HG03565 (cell line): Measurements from ENCODE around the gene KRT5.

ENCODE experiments used
- ATAC-seq: cut with Tn5 transposase; IDR thresholded peaks from one replicate; pipeline ENCODE4 v1.9.1; 2021; ENCODE audit warnings: mild to moderate bottlenecking, moderate library complexity; ENCODE audit not compliant: unreplicated experiment

Gene KRT5

GRCh38 chr12:52539083-52539820 is 19.1 kb upstream of the KRT5 start:
- ATAC-seq, result no peak

- no peak for ATAC-seq
These were observed 16.9 kb upstream of the KRT5 start for GRCh38 chr12:52537101-52537500.

DNA sequence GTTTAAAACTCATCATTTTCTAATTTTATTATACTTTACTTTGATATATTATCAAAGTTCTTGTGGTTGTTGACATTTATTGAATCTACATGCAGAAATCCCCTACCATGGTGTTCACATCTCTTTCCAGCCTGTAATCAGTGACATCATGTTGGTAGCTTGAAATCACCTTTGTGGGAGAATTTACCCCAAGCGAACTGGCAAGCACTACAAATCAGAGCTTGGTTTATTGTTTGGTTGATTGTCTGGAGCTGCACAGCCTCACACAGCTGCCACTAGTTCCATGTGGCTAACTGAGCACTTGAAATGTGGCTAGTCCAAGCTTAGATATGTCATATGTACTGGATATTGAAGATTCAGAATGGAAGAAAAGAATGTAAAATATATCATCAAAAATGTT is 15.4 kb upstream of the KRT5 start:
- ATAC-seq, result no peak

GRCh38 chr12:52534482-52534881 is 14.3 kb upstream of the KRT5 start:
- ATAC-seq, result no peak

DNA sequence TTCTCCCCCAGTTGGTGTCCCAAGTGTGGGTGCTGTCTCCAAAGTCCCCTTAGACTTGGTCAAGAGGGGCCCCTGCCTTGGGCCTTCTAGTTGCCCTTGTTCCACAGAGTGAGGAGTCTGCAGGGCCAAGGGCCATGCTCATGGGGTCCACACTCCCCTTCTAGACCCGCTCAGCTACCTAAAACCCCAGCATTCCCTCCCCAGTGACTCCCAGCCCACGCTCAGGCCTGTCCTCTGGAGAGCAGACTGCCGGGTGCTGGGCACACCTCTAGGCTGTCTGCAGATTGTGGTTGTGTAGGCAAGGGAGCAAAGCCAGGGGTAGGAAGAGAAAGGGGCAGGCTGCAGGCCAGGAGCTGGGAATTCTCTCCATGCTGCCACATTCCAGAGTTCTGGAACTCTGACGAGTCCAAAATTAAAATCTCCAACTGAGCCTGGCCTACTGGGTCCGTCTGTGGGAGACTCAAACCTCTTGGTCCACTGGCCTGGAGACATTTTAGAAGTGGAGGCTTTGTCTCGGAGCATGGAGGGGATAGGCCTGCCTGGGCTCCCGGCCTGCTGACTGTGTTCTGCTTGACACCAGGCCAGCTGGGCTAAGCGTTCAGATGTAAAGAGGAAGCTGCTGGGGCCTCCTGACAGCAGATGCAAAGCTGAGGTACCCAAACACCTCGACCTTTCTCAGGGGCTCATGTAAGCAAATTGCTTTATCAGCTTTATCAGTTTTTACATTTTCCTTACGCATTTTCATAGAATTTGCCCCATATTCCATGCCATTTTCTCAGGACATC is 13.7 kb upstream of the KRT5 start:
- no peak for ATAC-seq

- no peak for ATAC-seq
These were observed 12.4 kb upstream of the KRT5 start for GRCh38 chr12:52532636-52533035.

- ATAC-seq, result no peak
These were observed 11.5 kb upstream of the KRT5 start for GRCh38 chr12:52531566-52532300.

- ATAC-seq, result no peak
These were observed 10.7 kb upstream of the KRT5 start for GRCh38 chr12:52530905-52531304.

- ATAC-seq, result no peak
These were observed 10.2 kb upstream of the KRT5 start for GRCh38 chr12:52530366-52530765.

GRCh38 chr12:52529846-52530245 is 9.7 kb upstream of the KRT5 start:
- no peak for ATAC-seq

GRCh38 chr12:52529417-52529816 is 9.2 kb upstream of the KRT5 start:
- no peak for ATAC-seq

DNA sequence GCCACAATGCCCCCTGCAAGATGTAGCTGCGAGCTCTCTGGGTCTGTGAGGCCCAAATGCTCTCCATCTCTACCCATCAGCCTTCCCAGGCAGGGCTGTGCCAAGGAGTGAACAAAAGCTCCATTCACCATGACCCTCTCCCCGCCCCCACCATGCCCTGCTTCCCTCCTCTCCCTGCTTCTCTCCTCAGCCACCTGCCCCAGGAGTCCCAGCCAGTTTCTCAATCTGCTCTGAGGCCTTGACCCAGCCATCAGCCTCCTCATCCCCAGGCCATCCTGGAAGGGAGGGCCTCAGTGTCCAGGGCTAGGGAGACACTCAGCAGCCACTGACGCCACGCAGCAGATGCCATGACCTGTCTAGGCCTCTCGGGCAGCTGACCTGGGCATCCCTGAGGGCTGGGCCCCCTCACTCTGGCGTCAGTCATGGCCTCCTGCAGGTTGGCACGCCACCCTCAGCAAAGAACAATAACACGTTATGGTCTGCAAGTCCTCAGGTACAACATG is 8.5 kb upstream of the KRT5 start:
- ATAC-seq, result no peak

GRCh38 chr12:52527121-52527800 is 7.1 kb upstream of the KRT5 start:
- no peak for ATAC-seq

DNA sequence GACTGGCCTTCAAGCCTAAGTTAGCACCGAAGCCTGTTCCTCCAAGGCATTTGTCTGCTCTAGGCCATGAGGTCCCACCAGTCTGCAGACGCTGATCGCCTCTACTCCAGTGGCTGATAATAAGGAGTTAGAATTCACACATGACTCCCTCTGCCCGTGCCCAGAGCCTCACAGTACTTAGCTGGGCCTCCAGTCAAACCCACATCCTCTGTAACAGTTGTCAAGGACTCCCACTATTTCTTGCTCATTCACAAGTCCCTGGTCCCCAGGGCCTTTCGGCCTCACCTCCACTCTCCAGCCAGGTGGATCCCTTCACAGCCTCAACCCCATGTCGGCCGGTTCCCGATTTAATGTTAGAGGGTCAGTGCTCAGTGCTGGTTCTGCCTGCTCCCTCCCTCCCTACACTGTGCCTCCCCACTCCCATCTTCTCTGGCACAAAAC is 6.3 kb upstream of the KRT5 start:
- ATAC-seq, result no peak

- no peak for ATAC-seq
These were observed 5.7 kb upstream of the KRT5 start for GRCh38 chr12:52525661-52526499.

GRCh38 chr12:52524898-52525591 is 4.9 kb upstream of the KRT5 start:
- ATAC-seq, result no peak

DNA sequence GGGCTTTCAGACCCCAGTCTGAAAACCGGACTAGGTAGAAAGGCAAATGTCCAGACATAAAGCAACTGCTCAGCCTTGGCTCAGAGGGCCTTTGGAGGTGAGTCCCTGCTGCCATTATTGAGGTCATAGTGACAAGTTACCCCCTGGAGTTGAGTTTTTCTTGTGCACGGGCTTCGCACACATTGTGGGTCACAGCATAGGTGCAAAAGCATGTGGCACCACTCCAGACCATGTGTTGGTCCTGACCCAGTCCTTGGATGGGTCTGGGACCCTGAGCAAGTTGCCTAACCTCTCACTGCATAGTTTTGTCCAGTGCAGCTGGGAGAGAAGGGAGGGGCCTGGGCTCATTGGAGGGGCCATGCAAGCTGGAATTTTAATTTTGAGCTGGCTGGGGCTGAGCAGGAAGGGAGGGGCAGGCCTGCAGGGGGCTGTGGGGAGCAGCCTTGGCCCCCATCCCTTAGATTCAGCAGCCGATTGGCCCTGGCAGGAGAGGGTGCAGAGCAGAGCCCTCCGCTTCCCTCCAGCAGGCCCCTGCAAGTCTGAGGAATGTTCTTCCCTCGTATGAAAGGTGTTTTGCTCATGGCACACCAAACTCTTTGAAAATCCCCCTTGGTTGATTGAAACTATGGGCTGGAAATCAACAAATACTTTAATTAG is 4.2 kb upstream of the KRT5 start:
- no peak for ATAC-seq

- no peak for ATAC-seq
These were observed 3.6 kb upstream of the KRT5 start for GRCh38 chr12:52523824-52524223.
